Mucosa of gallbladder (tissue), 1 donor: ENCODE results near the gene TSSK6. TPM values are rescaled to one million over a fixed set of nuclear protein-coding genes. Genes with fewer than 3 reads are reported as not detected.
A peak's percentile ranks its signal among the peaks of the same experiment; 100 is the strongest.

Experiments used
- DNase-seq: peaks from one replicate; pipeline ENCODE4 v3.0.0-alpha.2; 2020; ENCODE audit warnings: low spot score
- total RNA-seq: library from RNA; stranded (reverse); gene quantifications from one replicate; pipeline ENCODE4 v1.2.1, GENCODE V29; 2021
- donor health status: DM: no; HTN: no; CAD: no.

TSSK6 gene
- total RNA-seq, 1 donor from 2014 or later = 3.3 TPM

- DNase-seq = peak; percentile 59
Measured at GRCh38 chr19:19464339-19465098, 50.8 kb downstream of the TSSK6 start.

Other genes starting within 250 kb of the TSSK6 start
- 1.8 TPM for gene TM6SF2, start 242.2 kb downstream of the TSSK6 start, total RNA-seq
- 53.1 TPM for gene SUGP1, start 195.0 kb downstream of the TSSK6 start, total RNA-seq
- gene MAU2, start 194.7 kb downstream of the TSSK6 start, total RNA-seq = 70.1 TPM
- gene GATAD2A, start 109.9 kb downstream of the TSSK6 start, total RNA-seq = 110 TPM
- gene NDUFA13, start 677 bp upstream of the TSSK6 start, total RNA-seq = 376 TPM
- 8.9 TPM for gene YJEFN3, start 13.4 kb upstream of the TSSK6 start, total RNA-seq
- 0.26 TPM for gene CILP2, start 22.7 kb upstream of the TSSK6 start, total RNA-seq
- 9.9 TPM for gene PBX4, start 103.1 kb upstream of the TSSK6 start, total RNA-seq
- 44.3 TPM for gene LPAR2, start 112.7 kb upstream of the TSSK6 start, total RNA-seq
- 28.5 TPM for gene GMIP, start 128.1 kb upstream of the TSSK6 start, total RNA-seq
- gene ATP13A1, start 148.1 kb upstream of the TSSK6 start, total RNA-seq = 86.5 TPM
- gene ZNF101, start 153.3 kb upstream of the TSSK6 start, total RNA-seq = 9.2 TPM
- 6.4 TPM for gene ZNF14, start 217.6 kb upstream of the TSSK6 start, total RNA-seq